Prostate gland (tissue), 2 donors: ENCODE measurements around the gene PTPRJ. TPM values are rescaled to one million over a fixed set of nuclear protein-coding genes. Genes with fewer than 3 reads are reported as not detected.

Experiments
- DNase-seq: peaks from one replicate; pipeline ENCODE4 v3.0.0-alpha.2; 2019; ENCODE audit warnings: low spot score
- H3K27ac ChIP-seq, 2 donors: fragments of 200-600 bp; sonication (generic); 2 replicates each; pipeline ENCODE4 v1.5.1; 2017 to 2019
- H3K27me3 ChIP-seq: fragments of 200-600 bp; sonication (generic); replicated peaks from 2 replicates; pipeline ENCODE4 v1.5.1; 2019; ENCODE audit not compliant: insufficient read depth
- H3K36me3 ChIP-seq, 2 donors: fragments of 200-600 bp; sonication (generic); 1 replicate in 1 of 2; 2 replicates in 1 of 2; pipeline versions ENCODE4 v1.5.1 to v1.8.1; 2017 to 2019
- H3K4me1 ChIP-seq: fragments of 200-600 bp; sonication (generic); replicated peaks from 2 replicates; pipeline ENCODE4 v1.5.1; 2019
- H3K4me3 ChIP-seq, 2 donors: fragments of 200-600 bp; sonication (generic); 2 replicates each; pipeline ENCODE4 v1.5.1; 2017 to 2019
- H3K9me3 ChIP-seq: fragments of 200-600 bp; sonication (generic); 2 replicates; pipeline ENCODE4 v1.5.1; 2017
- POLR2A ChIP-seq: fragments of 450-650 bp; IDR thresholded peaks from one replicate; pipeline ENCODE4 v1.6.1; 2016; ENCODE audit warnings: antibody characterized with exemption, mild to moderate bottlenecking
- POLR2AphosphoS5 ChIP-seq: sonication (generic); formaldehyde crosslinking; IDR thresholded peaks from one replicate; pipeline ENCODE4 v1.6.1; 2017; ENCODE audit warnings: antibody characterized with exemption
- WGBS: methylation state at CpG from one replicate; pipeline ENCODE4 v1.1.5; 2018; 5-methylcytosine and 5-hydroxymethylcytosine counted together
- intact Hi-C: fragments of 100-400 bp; cut with DNase I; formaldehyde crosslinking; loops from one replicate; pipeline ENCODE4 v1.14.2; 2022
- total RNA-seq, 2 donors: library from RNA; depleted of rRNA; stranded (reverse); fragments of >200 nt; gene quantifications; one replicate each; pipeline ENCODE4 v1.1.0, GENCODE V29; 2016
- TF ChIP-seq, protein P1 (sequence below), 4 experiments: fragments of 200-600 bp in 2 of 4; fragments of 450-650 bp in 2 of 4; sonication (generic) in 2 of 4; IDR thresholded peaks; 1 replicate in 3 of 4; 2 replicates in 1 of 4; pipeline ENCODE4 v1.5.1; 2016 to 2019; ENCODE audit warnings: antibody characterized with exemption in 4 of 4, mild to moderate bottlenecking in 2 of 4, moderate library complexity in 2 of 4

PTPRJ gene
- total RNA-seq, 2 donors from 2014 or later: 24.9 to 48.0 TPM

DNA sequence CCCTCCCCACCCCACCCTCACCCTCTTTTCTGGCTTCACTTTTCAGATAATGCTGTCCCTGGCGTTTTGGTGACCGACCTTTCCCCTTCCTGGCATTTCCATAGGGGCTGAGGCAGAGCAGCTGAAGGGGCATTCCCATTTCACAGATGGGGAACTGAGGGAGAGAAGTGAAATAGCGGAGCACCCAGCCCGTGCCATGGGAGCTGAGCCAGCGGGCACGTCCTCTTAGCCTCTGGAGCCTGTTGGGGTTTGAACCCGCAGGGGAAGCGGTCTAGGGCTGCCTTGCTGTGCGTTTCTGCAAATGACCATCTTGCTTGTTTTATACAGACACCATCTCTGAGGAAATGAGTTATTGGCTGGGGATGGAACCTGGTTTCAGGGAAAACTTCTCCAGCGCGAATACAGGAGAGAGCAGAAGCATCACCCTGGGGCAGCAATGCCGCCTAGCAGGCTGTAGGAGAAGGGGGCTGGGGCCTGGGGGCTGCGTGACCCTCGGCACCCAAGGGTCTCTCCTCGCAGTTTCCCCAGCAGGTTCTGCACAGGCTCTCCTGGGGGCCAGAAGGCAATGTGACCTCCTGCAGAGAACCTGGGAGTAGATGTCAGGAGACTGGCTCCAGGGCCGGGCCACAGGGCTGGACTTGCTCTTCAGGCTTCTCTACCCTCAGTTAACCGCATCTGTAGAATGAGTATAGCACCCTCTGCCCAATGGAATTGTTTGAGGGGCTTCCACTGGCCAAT lies 1.5 kb downstream of the PTPRJ start:
- Histone ChIP-seq H3K9me3 (no peaks in the 10 kb centered on the region), H3K27me3 (no peaks in the 10 kb centered on the region), H3K27ac (peak overlapping the region; percentile 87 to 91), H3K4me3 (peak overlapping the region; percentile 72 to 91), H3K4me1 (peaks cover 2% of the 10 kb centered on the region), H3K36me3 (no peaks in the 10 kb centered on the region)
- no peak for DNase-seq
- TF ChIP-seq POLR2AphosphoS5 (no peak), POLR2A (no peak)
- TF ChIP-seq, protein P1, sequence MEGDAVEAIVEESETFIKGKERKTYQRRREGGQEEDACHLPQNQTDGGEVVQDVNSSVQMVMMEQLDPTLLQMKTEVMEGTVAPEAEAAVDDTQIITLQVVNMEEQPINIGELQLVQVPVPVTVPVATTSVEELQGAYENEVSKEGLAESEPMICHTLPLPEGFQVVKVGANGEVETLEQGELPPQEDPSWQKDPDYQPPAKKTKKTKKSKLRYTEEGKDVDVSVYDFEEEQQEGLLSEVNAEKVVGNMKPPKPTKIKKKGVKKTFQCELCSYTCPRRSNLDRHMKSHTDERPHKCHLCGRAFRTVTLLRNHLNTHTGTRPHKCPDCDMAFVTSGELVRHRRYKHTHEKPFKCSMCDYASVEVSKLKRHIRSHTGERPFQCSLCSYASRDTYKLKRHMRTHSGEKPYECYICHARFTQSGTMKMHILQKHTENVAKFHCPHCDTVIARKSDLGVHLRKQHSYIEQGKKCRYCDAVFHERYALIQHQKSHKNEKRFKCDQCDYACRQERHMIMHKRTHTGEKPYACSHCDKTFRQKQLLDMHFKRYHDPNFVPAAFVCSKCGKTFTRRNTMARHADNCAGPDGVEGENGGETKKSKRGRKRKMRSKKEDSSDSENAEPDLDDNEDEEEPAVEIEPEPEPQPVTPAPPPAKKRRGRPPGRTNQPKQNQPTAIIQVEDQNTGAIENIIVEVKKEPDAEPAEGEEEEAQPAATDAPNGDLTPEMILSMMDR (IDR thresholded peaks at IDR 0.05): no peak
- intact Hi-C loops: no loop called here
- 46% methylated on average over 17 of the region's 17 CpGs for WGBS

DNA sequence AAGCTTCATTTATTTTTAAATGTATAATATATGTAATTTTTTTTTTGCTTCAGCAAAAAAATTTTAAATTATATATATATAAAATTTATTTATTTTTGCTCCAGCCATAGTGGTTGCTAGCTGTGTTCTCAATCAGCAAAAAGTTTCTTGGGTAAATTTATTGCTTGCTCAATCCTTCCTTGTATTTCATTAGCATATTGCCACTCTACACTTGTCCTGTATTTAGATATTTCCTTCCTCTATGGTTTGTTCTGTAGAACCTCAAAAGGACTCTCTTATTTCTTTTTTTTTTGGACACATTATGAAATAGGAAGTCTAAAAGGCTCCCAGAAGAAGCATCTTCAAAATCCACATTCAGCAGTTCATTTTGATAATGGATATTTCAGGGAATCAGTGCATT lies 2.3 kb downstream of the PTPRJ start:
- H3K27ac ChIP-seq: peak overlapping the region; percentile 87 to 91
- H3K36me3 ChIP-seq: no peaks in the 10 kb centered on the region
- no peak for TF ChIP-seq POLR2A
- TF ChIP-seq, protein P1 (IDR thresholded peaks at IDR 0.05): no peak
- TF ChIP-seq POLR2AphosphoS5: no peak
- H3K9me3 ChIP-seq: no peaks in the 10 kb centered on the region
- H3K4me1 ChIP-seq: peaks cover 2% of the 10 kb centered on the region
- intact Hi-C loops: no loop called here
- no peak for DNase-seq
- no peaks in the 10 kb centered on the region for H3K27me3 ChIP-seq
- no peak overlapping the region for H3K4me3 ChIP-seq

DNA sequence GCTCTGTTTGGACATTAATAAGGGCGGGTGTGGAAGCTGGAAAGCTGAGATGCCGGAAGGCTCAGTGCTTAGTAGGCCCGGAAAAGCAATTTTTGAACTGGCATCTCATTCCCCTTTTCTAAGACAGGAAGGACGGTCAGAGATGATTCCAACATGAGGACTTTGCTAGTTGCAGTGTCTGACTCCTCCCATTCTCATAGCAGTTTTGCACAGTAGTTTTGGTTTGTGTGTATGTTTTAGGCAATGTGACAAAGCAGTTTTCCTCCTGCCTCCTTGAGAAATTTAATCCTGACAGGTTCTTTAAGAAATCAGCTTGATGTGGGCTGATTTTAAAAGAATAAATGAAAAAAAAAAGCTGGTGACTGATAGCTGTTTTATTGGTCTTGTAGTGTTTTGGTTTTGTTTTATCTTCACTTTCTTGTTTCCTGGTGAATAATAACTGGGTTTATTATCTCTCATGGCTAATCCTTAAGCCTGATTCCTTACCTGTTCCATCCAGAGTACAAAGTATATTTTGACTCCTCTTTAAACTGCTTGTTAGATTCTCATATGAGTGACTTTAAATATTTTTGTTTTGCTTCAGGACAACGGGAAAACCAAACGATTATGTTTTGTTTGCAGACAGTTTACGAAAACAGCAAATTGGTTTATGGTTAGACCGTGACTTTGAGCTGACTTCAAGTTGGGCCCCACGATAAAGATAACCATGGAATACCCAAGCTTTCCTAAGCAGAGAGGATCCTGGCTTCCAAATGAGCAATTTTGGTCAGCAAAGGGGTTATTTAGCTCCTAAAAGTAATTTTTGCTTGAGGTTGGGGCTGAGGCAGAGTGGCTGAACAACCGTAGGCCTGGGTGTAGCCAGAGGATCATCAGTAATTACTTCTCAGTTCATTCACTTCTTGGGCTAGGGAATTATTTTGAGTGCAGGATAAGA lies 3.4 kb downstream of the PTPRJ start:
- Histone ChIP-seq H3K4me1 (peaks cover 2% of the 10 kb centered on the region), H3K36me3 (no peaks in the 10 kb centered on the region), H3K4me3 (no peak overlapping the region), H3K27me3 (no peaks in the 10 kb centered on the region), H3K27ac (peak overlapping the region; percentile 87 to 91), H3K9me3 (no peaks in the 10 kb centered on the region)
- intact Hi-C loops: no loop called here
- no peak for TF ChIP-seq POLR2A
- TF ChIP-seq POLR2AphosphoS5: no peak
- TF ChIP-seq, protein P1 (IDR thresholded peaks at IDR 0.05): no peak
- WGBS: 69% methylated on average over 10 of the region's 10 CpGs
- DNase-seq: no peak

GRCh38 chr11:47986219-47986618 lies 5.9 kb downstream of the PTPRJ start:
- H3K9me3 ChIP-seq: no peaks in the 10 kb centered on the region
- WGBS: 91% methylated on average over 5 of the region's 5 CpGs
- no peak overlapping the region for H3K4me3 ChIP-seq
- TF ChIP-seq, protein P1 (IDR thresholded peaks at IDR 0.05): no peak
- TF ChIP-seq POLR2A: no peak
- no peak for TF ChIP-seq POLR2AphosphoS5
- H3K27ac ChIP-seq: peak overlapping the region in 1 of 2 donors; percentile 52
- H3K27me3 ChIP-seq: no peaks in the 10 kb centered on the region
- DNase-seq: no peak
- H3K4me1 ChIP-seq: peaks cover 2% of the 10 kb centered on the region
- intact Hi-C loops: no loop called here
- H3K36me3 ChIP-seq: no peaks in the 10 kb centered on the region
